T-helper 22 cell (primary cell): ENCODE measurements around the gene LTBR.
"Not testable (repeated sequence)": the region's sequence is repeated elsewhere in the genome, so short reads cannot be mapped to it uniquely, and the experiment has no call there.

Experiments used
- DNase-seq: peaks from one replicate; pipeline ENCODE4 v3.0.0-alpha.2; 2020; ENCODE audit warnings: low read depth

The LTBR gene

DNA sequence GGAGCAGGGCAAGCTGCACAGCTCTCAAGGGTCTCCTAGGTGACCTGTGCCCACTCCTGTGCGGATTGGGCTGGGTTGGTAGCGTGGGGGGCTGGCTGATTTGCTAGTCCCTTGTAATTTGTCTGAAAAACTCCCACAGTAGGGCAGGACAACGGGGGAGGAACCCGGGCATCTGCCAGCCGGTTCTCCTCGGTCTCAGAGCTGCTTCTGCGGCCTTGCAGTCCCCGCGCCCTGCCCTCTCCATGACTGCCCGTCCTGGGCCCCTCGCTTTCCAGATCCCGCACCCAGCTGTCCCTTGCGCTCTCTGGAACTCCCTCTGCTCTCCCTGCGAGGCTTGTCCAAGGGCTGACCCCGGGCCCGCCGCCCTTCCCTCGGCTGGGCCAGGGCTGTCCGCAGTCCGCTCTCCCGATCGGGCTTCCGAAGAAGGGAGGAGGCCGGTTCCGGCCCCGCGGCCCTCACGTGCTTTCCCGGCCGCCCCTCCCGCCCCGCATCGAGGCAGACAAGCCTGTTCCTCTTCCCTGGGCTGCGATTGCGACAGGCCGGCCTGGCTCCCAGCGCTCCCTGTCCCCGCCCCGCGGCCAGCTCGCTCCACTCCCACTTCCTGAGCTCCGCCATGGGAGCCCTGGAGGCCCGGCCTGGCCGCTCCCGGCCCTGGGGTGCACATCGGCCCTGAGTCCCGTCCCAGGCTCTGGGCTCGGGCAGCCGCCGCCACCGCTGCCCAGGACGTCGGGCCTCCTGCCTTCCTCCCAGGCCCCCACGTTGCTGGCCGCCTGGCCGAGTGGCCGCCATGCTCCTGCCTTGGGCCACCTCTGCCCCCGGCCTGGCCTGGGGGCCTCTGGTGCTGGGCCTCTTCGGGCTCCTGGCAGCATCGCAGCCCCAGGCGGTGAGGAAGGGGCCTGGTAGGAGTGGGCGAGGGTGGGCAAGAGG, at the start of gene LTBR:
TSS of gene LTBR (plus strand) at position 591 of the 927 bp plus-strand sequence. CDS start at position 788, 197 bp downstream.
- no peak for DNase-seq

DNA sequence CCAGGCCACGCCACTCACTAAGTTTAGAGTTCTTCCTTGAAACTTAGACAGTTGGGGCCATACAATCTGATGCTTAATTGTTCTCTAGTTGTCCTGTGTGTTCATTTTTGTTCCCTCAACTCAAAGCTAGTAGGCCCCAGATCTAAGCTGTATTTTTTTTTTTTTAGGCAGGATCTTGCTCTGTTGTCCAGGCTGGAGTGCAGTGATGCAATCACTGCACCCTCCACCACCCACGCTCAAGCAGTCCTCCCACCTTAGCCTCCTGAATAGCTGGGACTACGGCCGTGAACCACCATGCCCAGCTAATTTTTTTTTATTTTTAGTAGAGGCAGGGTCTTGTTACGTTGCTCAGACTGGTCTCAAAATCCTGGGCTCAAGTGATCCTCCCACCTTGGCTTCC, 49.6 kb upstream of the LTBR start:
- no peak for DNase-seq

DNA sequence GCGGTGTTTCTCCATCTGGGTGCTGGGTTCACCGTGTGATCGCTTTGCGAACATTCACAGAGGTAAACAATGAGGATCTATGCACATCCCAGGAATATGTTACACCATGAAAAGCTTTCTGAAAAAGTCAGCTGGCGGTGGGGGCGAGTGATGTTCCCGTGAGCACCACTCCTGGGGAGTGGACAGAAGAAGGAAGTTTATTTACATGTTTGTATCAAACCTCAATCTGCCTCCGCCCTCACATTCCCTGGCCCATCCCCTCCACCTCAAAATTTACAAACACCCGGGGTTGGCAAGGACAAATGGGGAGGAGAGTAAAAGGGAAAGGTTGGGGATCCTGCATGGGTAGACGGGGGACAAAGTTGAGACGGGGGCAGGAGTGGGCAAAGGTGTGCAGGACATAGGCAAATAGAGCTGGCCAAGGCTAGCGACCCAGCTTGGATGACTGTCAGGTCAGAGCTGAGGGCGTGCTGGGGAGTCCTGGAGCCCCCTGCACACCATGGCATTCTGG, 49.0 kb upstream of the LTBR start:
- DNase-seq: no peak

GRCh38 chr12:6335451-6336078, 48.4 kb upstream of the LTBR start:
- DNase-seq: peak; percentile 78

GRCh38 chr12:6336079-6336888, 47.7 kb upstream of the LTBR start:
- no peak for DNase-seq

- DNase-seq: peak; percentile 66
These were observed 46.8 kb upstream of the LTBR start for GRCh38 chr12:6336889-6337853.

GRCh38 chr12:6337958-6338433, 46.0 kb upstream of the LTBR start:
- no peak for DNase-seq

- DNase-seq: not testable (repeated sequence)
These were observed 45.4 kb upstream of the LTBR start for GRCh38 chr12:6338536-6338935.

DNA sequence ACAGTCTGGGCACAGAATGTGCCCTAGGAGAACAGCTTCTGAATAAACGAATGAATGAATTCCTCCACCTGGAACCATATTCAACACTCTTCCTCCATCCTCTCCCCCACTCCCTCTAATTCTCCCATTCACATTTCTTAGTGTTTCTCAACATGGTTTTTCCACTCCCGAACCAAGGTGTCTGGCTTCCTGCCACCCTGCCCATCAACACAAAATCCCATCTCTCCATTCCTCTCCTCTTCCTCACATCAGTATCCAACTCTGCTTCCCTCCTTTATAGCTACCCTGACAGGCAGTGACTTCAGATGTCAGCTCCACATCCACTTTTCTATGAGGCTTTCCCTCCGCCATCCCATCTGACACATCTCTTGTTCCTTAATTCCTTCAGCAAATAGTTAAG, 45.0 kb upstream of the LTBR start:
- no peak for DNase-seq

DNA sequence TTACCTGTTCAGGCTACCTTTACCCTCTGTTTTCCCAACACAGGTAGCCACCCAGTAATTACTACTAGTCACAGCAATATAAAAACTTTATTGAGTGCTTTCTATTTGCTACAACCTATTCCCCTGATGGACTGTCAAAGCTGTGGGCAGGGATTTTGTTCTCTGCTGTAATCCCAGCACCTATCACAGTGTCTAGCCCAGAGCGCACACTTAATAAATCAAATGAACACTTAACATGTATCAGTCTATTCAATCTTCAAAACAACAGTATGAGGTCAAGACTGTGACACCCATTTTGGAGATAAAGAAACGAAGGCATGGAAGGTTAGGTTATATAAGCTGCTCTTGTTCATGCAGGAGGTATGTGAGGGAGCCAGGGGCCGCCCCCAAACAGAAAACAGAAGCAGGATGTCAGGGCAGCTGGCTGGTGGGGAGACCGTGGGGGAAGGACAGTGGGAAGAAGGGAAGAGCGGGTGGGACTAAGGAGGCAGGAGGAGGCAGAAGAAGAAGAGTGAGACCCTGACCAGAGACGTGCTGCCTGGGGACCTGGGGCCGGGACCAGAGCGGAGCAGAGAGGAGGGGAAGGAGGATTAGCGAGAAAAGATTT, 43.8 kb upstream of the LTBR start:
- no peak for DNase-seq

GRCh38 chr12:6340745-6341416, 43.1 kb upstream of the LTBR start:
- DNase-seq: no peak

- no peak for DNase-seq
These were observed 42.4 kb upstream of the LTBR start, which contains the start of gene TNFRSF1A for GRCh38 chr12:6341417-6342139. Gene TNFRSF1A, minus strand, starts transcription at chr12:6342076. Its CDS starts 262 bp downstream, at chr12:6341814.

DNA sequence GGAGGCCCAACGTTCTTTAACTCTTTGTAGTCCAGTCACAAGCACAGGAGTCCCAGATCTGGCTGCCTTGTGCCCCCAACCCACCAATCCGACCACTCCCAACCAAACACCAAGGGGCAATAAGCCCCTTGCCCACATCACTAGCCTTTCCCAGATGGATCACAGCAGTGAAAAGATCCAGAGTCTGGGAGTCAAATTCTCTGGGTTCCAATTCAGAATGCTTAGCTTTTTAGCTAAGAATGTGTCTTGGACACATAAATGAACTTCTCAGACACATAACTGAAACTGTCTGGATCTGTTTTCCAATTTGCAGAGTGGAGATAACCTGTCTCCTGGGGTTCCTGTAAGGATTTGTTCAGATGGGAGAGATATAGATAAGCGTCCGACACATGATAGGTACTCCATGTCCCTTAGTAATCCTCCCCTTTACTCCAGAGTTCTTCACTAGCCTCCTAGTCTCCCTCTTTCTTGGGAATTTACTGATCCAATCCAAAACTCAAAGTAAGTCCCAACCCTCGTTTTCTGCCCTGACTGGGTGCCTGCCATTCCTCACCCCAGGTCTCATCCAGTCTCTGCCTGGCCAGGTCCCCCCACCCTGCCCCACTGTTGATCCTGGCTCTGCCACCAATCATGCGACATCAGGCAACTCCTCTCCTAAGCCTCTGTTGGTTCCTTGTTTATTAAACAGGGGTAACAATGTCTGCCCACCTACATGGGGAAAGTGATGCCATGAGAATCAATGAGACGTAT, 41.6 kb upstream of the LTBR start:
- no peak for DNase-seq

- no peak for DNase-seq
These were observed 40.4 kb upstream of the LTBR start for GRCh38 chr12:6343518-6343917.

- not testable (repeated sequence) for DNase-seq
These were observed 39.8 kb upstream of the LTBR start for GRCh38 chr12:6344101-6344660.

DNA sequence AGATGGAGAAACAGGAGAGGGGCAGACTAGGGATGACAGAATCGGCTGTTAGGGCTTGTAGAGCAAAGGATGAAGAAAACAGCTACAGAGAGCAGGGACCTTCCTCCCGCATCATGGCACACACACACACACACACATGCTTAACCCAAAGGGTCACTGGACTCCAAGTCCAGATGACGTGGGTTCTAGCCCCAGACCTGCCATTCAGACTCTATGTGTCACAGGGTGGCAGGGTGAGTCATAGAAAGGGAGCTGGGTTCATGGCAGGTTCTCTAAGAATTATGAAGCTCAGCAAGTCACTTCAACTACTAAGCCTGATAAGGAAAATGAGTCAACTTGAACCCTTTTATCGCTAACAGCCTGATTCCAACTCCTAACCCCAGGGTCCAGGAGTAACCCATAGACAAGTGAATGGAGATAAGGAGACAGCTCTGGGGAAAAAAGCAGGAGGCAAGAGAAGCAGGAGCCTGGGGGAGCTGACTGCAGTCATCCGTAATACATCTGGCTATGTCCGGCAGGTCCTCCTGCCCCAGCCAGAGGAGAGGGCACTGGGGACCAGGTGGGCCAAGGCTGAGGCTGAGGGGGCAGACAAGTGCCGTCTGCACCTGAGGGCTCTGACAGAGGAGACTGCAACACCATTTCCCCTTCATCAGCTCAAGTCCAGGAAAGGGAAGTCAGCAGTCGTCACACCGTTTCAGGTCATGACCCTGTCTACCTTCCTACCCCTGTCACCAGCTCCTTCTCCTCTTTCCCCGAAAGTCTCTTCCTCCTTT, 38.5 kb upstream of the LTBR start:
- DNase-seq: peak; percentile 30

GRCh38 chr12:6346235-6346832, 37.6 kb upstream of the LTBR start:
- no peak for DNase-seq
